Sigmoid colon (tissue), 7 donors: ENCODE results near the gene SPTBN5. TPM values are rescaled to one million over a fixed set of nuclear protein-coding genes. Genes with fewer than 3 reads are reported as not detected.

Experiments used
- DNase-seq: peaks from one replicate; pipeline ENCODE4 v3.0.0-alpha.2; 2019
- H3K27ac ChIP-seq, 4 donors: fragments of 200-600 bp; sonication (generic); one replicate each; pipeline ENCODE4 v1.5.1; 2016 to 2019; ENCODE audit warnings: mild to moderate bottlenecking in 1 of 4
- H3K27me3 ChIP-seq, 3 donors: fragments of 200-600 bp; sonication (generic); one replicate each; pipeline ENCODE4 v1.5.1; 2019; ENCODE audit warnings: mild to moderate bottlenecking in 1 of 3
- H3K36me3 ChIP-seq, 4 donors: fragments of 200-600 bp; sonication (generic); one replicate each; pipeline ENCODE4 v1.5.1; 2016 to 2019
- H3K4me1 ChIP-seq, 4 donors: fragments of 200-600 bp; sonication (generic); one replicate each; pipeline ENCODE4 v1.5.1; 2017 to 2019
- H3K4me3 ChIP-seq, 4 donors: fragments of 200-600 bp; sonication (generic); one replicate each; pipeline ENCODE4 v1.5.1; 2017 to 2019; ENCODE audit warnings: mild to moderate bottlenecking in 2 of 4, moderate library complexity in 1 of 4
- H3K9me3 ChIP-seq, 4 donors: fragments of 200-600 bp in 3 of 4; sonication (generic) in 3 of 4; one replicate each; pipeline versions ENCODE4 v1.5.1 to v1.6.1; 2013 to 2019
- CTCF ChIP-seq, 4 experiments: fragments of 450-650 bp in 3 of 4; fragments of 200-600 bp in 1 of 4; IDR thresholded peaks; one replicate each; pipeline ENCODE4 v1.5.1; 2016 to 2019; ENCODE audit warnings: antibody characterized with exemption in 4 of 4, mild to moderate bottlenecking in 3 of 4, moderate library complexity in 2 of 4
- EP300 ChIP-seq, 4 donors: sonication (generic); formaldehyde crosslinking; IDR thresholded peaks; one replicate each; pipeline ENCODE4 v1.6.1; 2017; ENCODE audit warnings: antibody characterized with exemption in 4 of 4
- POLR2A ChIP-seq, 2 donors: fragments of 450-650 bp; IDR thresholded peaks; one replicate each; pipeline ENCODE4 v1.6.1; 2016; ENCODE audit warnings: antibody characterized with exemption in 2 of 2, mild to moderate bottlenecking in 2 of 2, moderate library complexity in 2 of 2
- POLR2AphosphoS5 ChIP-seq, 4 donors: sonication (generic); formaldehyde crosslinking; IDR thresholded peaks; one replicate each; pipeline ENCODE4 v1.6.1; 2017; ENCODE audit warnings: antibody characterized with exemption in 4 of 4
- WGBS, 2 donors: extraction: QIAGEN DNeasy Blood & Tissue Kit; methylation state at CpG; one replicate each; pipeline ENCODE4 v1.1.7; 2013; 5-methylcytosine and 5-hydroxymethylcytosine counted together
- intact Hi-C: fragments of 100-400 bp; cut with DNase I; formaldehyde crosslinking; loops from one replicate; pipeline ENCODE4 v1.15.1; 2023
- polyA plus RNA-seq, 3 donors: library from polyadenylated mRNA; stranded (reverse); fragments of 200-250 nt; gene quantifications; one replicate each; pipeline ENCODE4 v1.2.3, GENCODE V29; 2013
- total RNA-seq, 4 donors: library from RNA; depleted of rRNA; stranded (reverse); fragments of >200 nt; gene quantifications; one replicate each; pipeline ENCODE4 v1.1.0, GENCODE V29; 2016
- donor health status: healthy with polysubstance abuse.
- donor health status: Bipolar disorder and iron deficiency.
- donor health status: healthy.

SPTBN5 gene
- total and polyA plus RNA-seq, 7 donors: under 0.01 to 2.3 (median 0.60) TPM

GRCh38 chr15:41888662-41889253 lies 5.1 kb downstream of the SPTBN5 start:
- TF ChIP-seq CTCF (IDR thresholded peaks at IDR 0.05): no peak
- TF ChIP-seq POLR2A (IDR thresholded peaks at IDR 0.05): no peak
- no peak for TF ChIP-seq EP300 (IDR thresholded peaks at IDR 0.05)
- TF ChIP-seq POLR2AphosphoS5 (IDR thresholded peaks at IDR 0.05): no peak
- Histone ChIP-seq H3K9me3 (no peaks in the 10 kb centered on the region), H3K4me3 (no peak overlapping the region), H3K27ac (no peak overlapping the region), H3K4me1 (peaks cover 0 to 19% (median 13%) of the 10 kb centered on the region in 4 donors), H3K27me3 (no peaks in the 10 kb centered on the region), H3K36me3 (no peaks in the 10 kb centered on the region)
- intact Hi-C loops: no loop called here
- 78 to 86% methylated on average over 7 of the region's 7 CpGs for WGBS, 2 donors
- DNase-seq: no peak

- 89 to 91% methylated on average over 9 of the region's 9 CpGs for WGBS, 2 donors
- no peak for TF ChIP-seq CTCF (IDR thresholded peaks at IDR 0.05)
- TF ChIP-seq POLR2AphosphoS5 (IDR thresholded peaks at IDR 0.05): no peak
- TF ChIP-seq POLR2A (IDR thresholded peaks at IDR 0.05): no peak
- TF ChIP-seq EP300 (IDR thresholded peaks at IDR 0.05): no peak
- Histone ChIP-seq H3K9me3 (no peaks in the 10 kb centered on the region), H3K27me3 (no peaks in the 10 kb centered on the region), H3K4me1 (peaks cover 0 to 11% (median 9%) of the 10 kb centered on the region in 4 donors), H3K36me3 (no peaks in the 10 kb centered on the region), H3K27ac (no peak overlapping the region), H3K4me3 (no peak overlapping the region)
- intact Hi-C loops: no loop called here
- DNase-seq: no peak
Observed at GRCh38 chr15:41887893-41888292, 6.0 kb downstream of the SPTBN5 start.

- no peak overlapping the region for H3K27ac ChIP-seq
- TF ChIP-seq CTCF (IDR thresholded peaks at IDR 0.05) (no peak), POLR2AphosphoS5 (IDR thresholded peaks at IDR 0.05) (no peak), EP300 (IDR thresholded peaks at IDR 0.05) (no peak), POLR2A (IDR thresholded peaks at IDR 0.05) (no peak)
- H3K36me3 ChIP-seq: no peaks in the 10 kb centered on the region
- no peaks in the 10 kb centered on the region for H3K9me3 ChIP-seq
- intact Hi-C loops: no loop called here
- DNase-seq: no peak
- H3K4me1 ChIP-seq: peaks cover 0 to 11% (median 6%) of the 10 kb centered on the region in 4 donors
- no peak overlapping the region for H3K4me3 ChIP-seq
- peaks cover 0 to 1% (median 1%) of the 10 kb centered on the region in 3 donors for H3K27me3 ChIP-seq
- 96% methylated on average over 10 of the region's 10 CpGs for WGBS, 2 donors
Observed at GRCh38 chr15:41887161-41887560, 6.7 kb downstream of the SPTBN5 start.

GRCh38 chr15:41886741-41887140 lies 7.1 kb downstream of the SPTBN5 start:
- intact Hi-C loops: no loop called here
- no peak overlapping the region for H3K27ac ChIP-seq
- H3K36me3 ChIP-seq: no peaks in the 10 kb centered on the region
- WGBS, 2 donors: 92 to 93% methylated on average over 7 of the region's 7 CpGs
- no peak overlapping the region for H3K4me3 ChIP-seq
- H3K4me1 ChIP-seq: peaks cover 0 to 12% (median 9%) of the 10 kb centered on the region in 4 donors
- DNase-seq: no peak
- H3K9me3 ChIP-seq: no peaks in the 10 kb centered on the region
- no peak for TF ChIP-seq POLR2AphosphoS5 (IDR thresholded peaks at IDR 0.05)
- TF ChIP-seq POLR2A (IDR thresholded peaks at IDR 0.05): no peak
- peaks cover 0 to 6% (median 5%) of the 10 kb centered on the region in 3 donors for H3K27me3 ChIP-seq

GRCh38 chr15:41885841-41886240 lies 8.0 kb downstream of the SPTBN5 start:
- H3K9me3 ChIP-seq: no peaks in the 10 kb centered on the region
- H3K36me3 ChIP-seq: no peaks in the 10 kb centered on the region
- WGBS, 2 donors: 96 to 97% methylated on average over 14 of the region's 14 CpGs
- H3K4me3 ChIP-seq: no peak overlapping the region
- H3K4me1 ChIP-seq: peaks cover 0 to 17% (median 12%) of the 10 kb centered on the region in 4 donors
- no peak for TF ChIP-seq POLR2A (IDR thresholded peaks at IDR 0.05)
- TF ChIP-seq CTCF (IDR thresholded peaks at IDR 0.05): no peak
- no peak for TF ChIP-seq EP300 (IDR thresholded peaks at IDR 0.05)
- TF ChIP-seq POLR2AphosphoS5 (IDR thresholded peaks at IDR 0.05): no peak
- DNase-seq: no peak
- peaks cover 0 to 15% (median 9%) of the 10 kb centered on the region in 3 donors for H3K27me3 ChIP-seq
- no peak overlapping the region for H3K27ac ChIP-seq
- intact Hi-C loops: no loop called here
